Measurements from ENCODE around the gene NID2. TPM values are rescaled to one million over a fixed set of nuclear protein-coding genes. Genes with fewer than 3 reads are reported as not detected.

Gene NID2
- total and polyA plus RNA-seq, 4 donors = 3.4 to 116 (median 7.8) TPM

DNA sequence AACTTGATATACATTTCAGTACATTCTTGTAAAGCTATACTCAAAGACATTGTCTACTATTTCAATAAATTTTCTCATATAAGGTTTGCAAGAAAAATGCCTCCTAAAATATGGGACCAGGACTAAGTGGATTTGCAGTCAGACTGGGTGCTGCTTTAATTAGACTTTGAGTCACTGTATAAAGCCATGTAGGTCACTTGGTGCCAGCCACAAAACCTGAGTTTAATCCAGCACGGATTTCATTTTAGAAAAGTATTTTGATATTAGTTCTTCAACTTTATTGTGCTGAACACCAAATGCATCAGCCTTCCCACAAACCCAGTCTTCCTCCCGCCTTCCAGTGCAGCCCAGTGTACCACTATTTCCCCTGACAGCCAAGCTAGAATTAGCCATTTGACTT is 9.9 kb upstream of the NID2 start:
- TF ChIP-seq CTCF (IDR thresholded peaks at IDR 0.05; ENCODE audit: control extremely low read depth, extremely low read depth) = no peak
- ATAC-seq (ENCODE audit: insufficient read depth, low FRiP score) (no peak), DNase-seq (no peak)
- no peak overlapping the region for H3K27ac ChIP-seq (ENCODE audit: low read depth in 1 of 2, low read length in 1 of 2)
- H3K36me3 ChIP-seq (ENCODE audit: control insufficient read depth in 4 of 4, insufficient read depth in 4 of 4, low read length in 4 of 4) = no peaks in the 10 kb centered on the region
- no peak overlapping the region for H3K4me3 ChIP-seq
- WGBS, 2 donors = 92 to 98% methylated on average over 2 of the region's 2 CpGs
- H3K9me3 ChIP-seq (ENCODE audit: control insufficient read depth in 4 of 4, insufficient read depth in 3 of 4, low read length in 3 of 4) = no peaks in the 10 kb centered on the region
- peaks cover 0 to 23% (median 8%) of the 10 kb centered on the region in 5 donors for H3K4me1 ChIP-seq (ENCODE audit: control insufficient read depth in 5 of 5, insufficient read depth in 5 of 5, low read length in 5 of 5)
- no peaks in the 10 kb centered on the region for H3K27me3 ChIP-seq (ENCODE audit: control insufficient read depth in 3 of 3, insufficient read depth in 3 of 3, low read length in 2 of 3)
- no peak overlapping the region for H3K9ac ChIP-seq (ENCODE audit: insufficient read depth in 1 of 2, low read length in 2 of 2)

GRCh38 chr14:52078095-52078531 is 9.3 kb upstream of the NID2 start:
- H3K9me3 ChIP-seq (ENCODE audit: control insufficient read depth in 4 of 4, insufficient read depth in 3 of 4, low read length in 3 of 4) = no peaks in the 10 kb centered on the region
- H3K9ac ChIP-seq (ENCODE audit: insufficient read depth in 1 of 2, low read length in 2 of 2) = no peak overlapping the region
- 36 to 52% methylated on average over 2 of the region's 2 CpGs for WGBS, 2 donors
- TF ChIP-seq CTCF (IDR thresholded peaks at IDR 0.05; ENCODE audit: control extremely low read depth, extremely low read depth) = no peak
- no peak overlapping the region for H3K27ac ChIP-seq (ENCODE audit: low read depth in 1 of 2, low read length in 1 of 2)
- DNase-seq (no peak), ATAC-seq (ENCODE audit: insufficient read depth, low FRiP score) (no peak)
- H3K36me3 ChIP-seq (ENCODE audit: control insufficient read depth in 4 of 4, insufficient read depth in 4 of 4, low read length in 4 of 4) = no peaks in the 10 kb centered on the region
- no peak overlapping the region for H3K4me3 ChIP-seq
- peaks cover 0 to 23% (median 11%) of the 10 kb centered on the region in 5 donors for H3K4me1 ChIP-seq (ENCODE audit: control insufficient read depth in 5 of 5, insufficient read depth in 5 of 5, low read length in 5 of 5)
- H3K27me3 ChIP-seq (ENCODE audit: control insufficient read depth in 3 of 3, insufficient read depth in 3 of 3, low read length in 2 of 3) = no peaks in the 10 kb centered on the region

DNA sequence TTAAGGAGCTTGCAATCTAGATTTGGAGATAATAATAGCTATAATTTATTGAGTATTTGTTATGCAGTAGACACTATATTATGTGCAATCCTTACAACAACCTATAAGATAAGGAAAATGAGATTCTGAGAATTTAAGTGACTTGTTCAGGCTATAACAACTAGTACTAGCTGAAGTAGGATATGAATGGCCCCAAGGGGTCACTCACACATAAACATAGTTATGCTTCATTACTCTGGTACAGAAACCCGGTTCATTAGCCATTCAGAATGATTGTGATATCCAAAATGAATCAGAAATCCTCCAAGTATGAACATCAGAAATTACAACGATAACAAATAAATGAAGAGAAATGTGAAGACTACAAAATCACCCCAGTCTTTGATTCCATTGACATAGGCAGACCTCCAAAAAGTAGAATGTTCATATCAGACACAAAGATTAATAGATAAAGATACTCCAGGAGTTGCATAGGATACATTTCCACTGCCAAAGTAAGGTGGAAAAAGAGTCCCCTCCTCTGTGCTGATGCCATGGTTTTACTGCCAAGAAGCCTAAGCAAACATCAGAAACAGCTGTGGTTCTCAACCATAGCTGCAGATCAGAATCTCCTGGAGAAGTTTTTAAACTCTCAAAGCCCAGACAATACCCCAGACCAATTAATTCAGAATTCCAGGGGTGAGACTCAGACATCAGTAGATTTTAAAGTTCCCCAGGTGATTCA is 8.6 kb upstream of the NID2 start:
- no peak for TF ChIP-seq CTCF (IDR thresholded peaks at IDR 0.05; ENCODE audit: control extremely low read depth, extremely low read depth)
- DNase-seq (peak in 1 of 3 donors; percentile 32), ATAC-seq (ENCODE audit: insufficient read depth, low FRiP score) (no peak)
- Histone ChIP-seq H3K9me3 (ENCODE audit: control insufficient read depth in 4 of 4, insufficient read depth in 3 of 4, low read length in 3 of 4) (no peaks in the 10 kb centered on the region), H3K36me3 (ENCODE audit: control insufficient read depth in 4 of 4, insufficient read depth in 4 of 4, low read length in 4 of 4) (no peaks in the 10 kb centered on the region), H3K9ac (ENCODE audit: insufficient read depth in 1 of 2, low read length in 2 of 2) (no peak overlapping the region), H3K27me3 (ENCODE audit: control insufficient read depth in 3 of 3, insufficient read depth in 3 of 3, low read length in 2 of 3) (no peaks in the 10 kb centered on the region), H3K27ac (ENCODE audit: low read depth in 1 of 2, low read length in 1 of 2) (no peak overlapping the region), H3K4me3 (no peak overlapping the region), H3K4me1 (ENCODE audit: control insufficient read depth in 5 of 5, insufficient read depth in 5 of 5, low read length in 5 of 5) (peaks cover 0 to 23% (median 11%) of the 10 kb centered on the region in 5 donors)
- 46 to 67% methylated on average over 2 of the region's 2 CpGs for WGBS, 2 donors
